Thyroid gland (tissue), 4 donors: ENCODE data around the gene NYAP2.

Experiments
- CTCF ChIP-seq, 6 experiments: fragments of 200-600 bp in 3 of 6; fragments of 450-650 bp in 3 of 6; sonication (generic) in 3 of 6; IDR thresholded peaks; one replicate each; pipeline ENCODE4 v1.5.1; 2016 to 2019; ENCODE audit warnings: antibody characterized with exemption in 6 of 6, mild to moderate bottlenecking in 2 of 6, inconsistent platforms in 1 of 6, moderate library complexity in 1 of 6
- POLR2A ChIP-seq, 2 donors: fragments of 450-650 bp; IDR thresholded peaks; one replicate each; pipeline ENCODE4 v1.6.1; 2017; ENCODE audit warnings: antibody characterized with exemption in 2 of 2, mild to moderate bottlenecking in 2 of 2, moderate library complexity in 1 of 2

- TF ChIP-seq POLR2A (IDR thresholded peaks at IDR 0.05) (no peak), CTCF (IDR thresholded peaks at IDR 0.05) (no peak)
Measured at GRCh38 chr2:225536036-225536435, 136.5 kb downstream of the NYAP2 start.
